Superior temporal gyrus (tissue), 1 donor: Measurements from ENCODE around the gene HP1BP3.
A peak's percentile ranks its signal among the peaks of the same experiment; 100 is the strongest.

Source experiments
- DNase-seq: peaks from one replicate; pipeline ENCODE4 v3.0.0-alpha.2; 2016; ENCODE audit errors: extremely low spot score

HP1BP3 gene

GRCh38 chr1:20712215-20712577, 74.9 kb downstream of the HP1BP3 start:
- no peak for DNase-seq

GRCh38 chr1:20711285-20712214, 75.6 kb downstream of the HP1BP3 start:
- DNase-seq: no peak

GRCh38 chr1:20710469-20711284, 76.4 kb downstream of the HP1BP3 start:
- DNase-seq: no peak

- DNase-seq: no peak
Measured at GRCh38 chr1:20709868-20710267, 77.2 kb downstream of the HP1BP3 start.

- DNase-seq: no peak
Measured at GRCh38 chr1:20708891-20709290, 78.2 kb downstream of the HP1BP3 start.

GRCh38 chr1:20708057-20708456, 79.0 kb downstream of the HP1BP3 start:
- DNase-seq: no peak

- no peak for DNase-seq
Measured at GRCh38 chr1:20706841-20707240, 80.3 kb downstream of the HP1BP3 start.

GRCh38 chr1:20705203-20705755, 81.8 kb downstream of the HP1BP3 start:
- no peak for DNase-seq

GRCh38 chr1:20704390-20705202, 82.5 kb downstream of the HP1BP3 start:
- no peak for DNase-seq

GRCh38 chr1:20703124-20703756, 83.9 kb downstream of the HP1BP3 start:
- DNase-seq: no peak

- no peak for DNase-seq
Measured at GRCh38 chr1:20702416-20702815, 84.7 kb downstream of the HP1BP3 start.

GRCh38 chr1:20701847-20702246, 85.3 kb downstream of the HP1BP3 start:
- no peak for DNase-seq

- no peak for DNase-seq
Measured at GRCh38 chr1:20701446-20701845, 85.7 kb downstream of the HP1BP3 start.

- no peak for DNase-seq
Measured at GRCh38 chr1:20700636-20701215, 86.4 kb downstream of the HP1BP3 start.

- no peak for DNase-seq
Measured at GRCh38 chr1:20699558-20699957, 87.5 kb downstream of the HP1BP3 start.

- no peak for DNase-seq
Measured at GRCh38 chr1:20698195-20698910, 88.8 kb downstream of the HP1BP3 start.

- DNase-seq: no peak
Measured at GRCh38 chr1:20697563-20697962, 89.5 kb downstream of the HP1BP3 start.

GRCh38 chr1:20696397-20697333, 90.4 kb downstream of the HP1BP3 start:
- peak; percentile 85 for DNase-seq

GRCh38 chr1:20695515-20695914, 91.6 kb downstream of the HP1BP3 start:
- DNase-seq: no peak
